GM12873 (cell line): ENCODE data around the gene RAD51AP1.

Source experiments
- TF ChIP-seq, protein P1 (sequence below): IDR thresholded peaks from 2 replicates; pipeline ENCODE4 v1.5.1; 2012; ENCODE audit warnings: low read depth, mild to moderate bottlenecking, moderate library complexity, low read length, control low read depth; ENCODE audit not compliant: insufficient read depth; ENCODE audit errors: missing control alignments

The RAD51AP1 gene

GRCh38 chr12:4539167-4539870 is 629 bp downstream of the RAD51AP1 start:
- TF ChIP-seq, protein P1, sequence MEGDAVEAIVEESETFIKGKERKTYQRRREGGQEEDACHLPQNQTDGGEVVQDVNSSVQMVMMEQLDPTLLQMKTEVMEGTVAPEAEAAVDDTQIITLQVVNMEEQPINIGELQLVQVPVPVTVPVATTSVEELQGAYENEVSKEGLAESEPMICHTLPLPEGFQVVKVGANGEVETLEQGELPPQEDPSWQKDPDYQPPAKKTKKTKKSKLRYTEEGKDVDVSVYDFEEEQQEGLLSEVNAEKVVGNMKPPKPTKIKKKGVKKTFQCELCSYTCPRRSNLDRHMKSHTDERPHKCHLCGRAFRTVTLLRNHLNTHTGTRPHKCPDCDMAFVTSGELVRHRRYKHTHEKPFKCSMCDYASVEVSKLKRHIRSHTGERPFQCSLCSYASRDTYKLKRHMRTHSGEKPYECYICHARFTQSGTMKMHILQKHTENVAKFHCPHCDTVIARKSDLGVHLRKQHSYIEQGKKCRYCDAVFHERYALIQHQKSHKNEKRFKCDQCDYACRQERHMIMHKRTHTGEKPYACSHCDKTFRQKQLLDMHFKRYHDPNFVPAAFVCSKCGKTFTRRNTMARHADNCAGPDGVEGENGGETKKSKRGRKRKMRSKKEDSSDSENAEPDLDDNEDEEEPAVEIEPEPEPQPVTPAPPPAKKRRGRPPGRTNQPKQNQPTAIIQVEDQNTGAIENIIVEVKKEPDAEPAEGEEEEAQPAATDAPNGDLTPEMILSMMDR, result no peak

GRCh38 chr12:4540170-4540569 is 1.5 kb downstream of the RAD51AP1 start:
- TF ChIP-seq, protein P1, result no peak

- TF ChIP-seq, protein P1, result no peak
Measured at GRCh38 chr12:4540638-4541037, 1.9 kb downstream of the RAD51AP1 start.

DNA sequence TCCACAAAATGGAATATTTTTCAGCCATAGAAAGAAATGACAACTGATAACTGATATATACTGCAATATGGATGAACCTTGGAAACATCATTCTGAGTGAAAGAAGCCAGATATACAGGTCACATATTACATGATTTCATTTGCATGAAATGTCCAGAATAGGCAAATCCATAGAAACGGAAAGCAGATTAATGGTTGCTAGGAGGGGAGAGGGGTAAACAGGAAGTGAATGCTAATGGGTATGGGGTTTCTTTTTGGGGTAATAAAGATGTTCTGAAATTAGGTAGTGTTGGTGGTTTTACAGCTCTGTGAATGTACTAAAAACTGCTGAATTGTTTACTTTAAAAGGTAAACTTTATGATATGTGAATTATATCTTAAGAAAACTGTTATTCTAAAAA is 6.5 kb downstream of the RAD51AP1 start:
- TF ChIP-seq, protein P1, result no peak

- TF ChIP-seq, protein P1, result no peak
Measured at GRCh38 chr12:4552191-4552590, 13.5 kb downstream of the RAD51AP1 start.

DNA sequence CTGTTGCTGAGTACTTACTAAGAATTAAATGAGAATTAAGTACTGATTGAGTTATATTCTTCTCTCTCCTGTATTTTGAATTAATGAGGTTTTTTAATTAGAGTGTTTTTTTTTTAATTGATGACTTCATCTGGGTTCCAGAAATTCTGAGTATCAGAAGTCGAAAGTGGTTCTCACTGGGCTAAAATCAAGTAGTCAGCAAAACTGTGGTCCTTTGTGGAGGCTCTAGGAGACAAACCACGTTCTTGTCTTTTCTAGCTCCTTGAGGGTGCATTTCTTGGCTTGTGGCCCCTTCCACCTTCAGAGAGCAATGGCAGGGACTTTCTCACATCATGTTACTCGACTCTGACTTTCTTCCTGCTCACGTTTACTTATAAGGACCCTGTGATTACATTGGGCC is 15.3 kb downstream of the RAD51AP1 start:
- TF ChIP-seq, protein P1, result no peak

GRCh38 chr12:4555804-4556203 is 17.1 kb downstream of the RAD51AP1 start:
- TF ChIP-seq, protein P1, result no peak
